ENCODE data around the gene ANP32E. TPM values are rescaled to one million over a fixed set of nuclear protein-coding genes. Genes with fewer than 3 reads are reported as not detected.

ANP32E gene
- total and polyA plus RNA-seq, 9 of the 15 experiments (the other 6 are each of a cell fraction or from before 2014, with no cell fraction given), result 60.4 to 197 (median 104) TPM

DNA sequence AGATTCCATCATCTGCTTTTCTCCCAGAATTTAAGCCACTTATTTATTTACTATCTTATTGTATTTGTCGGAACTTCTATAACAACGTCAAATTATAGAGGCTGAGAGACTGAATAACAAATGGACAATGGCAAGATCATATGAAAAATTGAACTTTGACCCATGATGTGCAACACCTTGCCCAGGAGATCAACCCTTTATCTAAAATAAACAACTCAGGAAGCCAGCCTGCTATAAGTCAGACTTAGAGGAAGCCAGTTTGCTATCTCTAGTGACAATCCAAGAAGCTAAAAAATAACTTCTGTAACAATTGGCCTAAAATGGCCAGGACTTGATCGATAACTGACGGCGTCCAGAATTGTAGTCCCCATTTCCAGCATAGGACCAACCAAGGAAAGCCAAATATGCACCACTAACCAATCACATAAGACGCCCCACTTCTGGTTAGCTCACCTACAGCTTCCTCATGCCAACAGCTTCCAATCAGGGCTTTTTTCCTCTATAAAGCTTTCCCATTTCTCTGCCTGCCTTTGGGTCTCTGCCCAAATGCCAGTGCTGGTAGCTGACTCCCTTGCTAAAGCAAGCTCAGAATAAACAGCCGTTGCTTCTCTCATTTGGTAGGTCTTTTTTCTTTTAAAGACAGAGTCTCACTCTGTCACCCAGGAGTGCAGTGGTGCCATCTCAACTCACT lies 28.5 kb downstream of the ANP32E start:
- 57% methylated on average over 7 of the region's 7 CpGs for WGBS (ENCODE audit: insufficient coverage, low coverage, missing lambda C conversion rate)
- Histone ChIP-seq H3K9me3 (replicated peaks; ENCODE audit: control insufficient read depth, insufficient read depth, low read depth, low read length) (no peaks in the 10 kb centered on the region), H3K36me3 (ENCODE audit: control insufficient read depth, insufficient read depth, low read length) (no peaks in the 10 kb centered on the region), H3K27ac (ENCODE audit: extremely low read depth, low read depth, low read length) (no peak overlapping the region), H3K79me2 (ENCODE audit: control insufficient read depth, insufficient read depth, low read length) (no peaks in the 10 kb centered on the region), H2AFZ (ENCODE audit: low read depth, low read length) (0 out of 2 replicates have a peak overlapping the region, but pooled peaks have one; percentile 12), H3K9ac (ENCODE audit: insufficient read depth in 1 of 2, low read depth in 2 of 2, low read length in 2 of 2) (no peak overlapping the region), H3K4me2 (ENCODE audit: insufficient read depth, low read length) (no peak overlapping the region), H4K20me1 (replicated peaks; ENCODE audit: control insufficient read depth, insufficient read depth, low read length) (no peaks in the 10 kb centered on the region), H3K4me3 (no peak overlapping the region), H3K4me1 (replicated peaks in 1 of 2; ENCODE audit: control insufficient read depth in 2 of 2, insufficient read depth in 2 of 2, low read length in 2 of 2) (no peaks in the 10 kb centered on the region), H3K9me1 (ENCODE audit: control insufficient read depth, insufficient read depth, low read length) (no peaks in the 10 kb centered on the region), H3K27me3 (ENCODE audit: control insufficient read depth in 2 of 2, insufficient read depth in 2 of 2, low read length in 2 of 2) (no peaks in the 10 kb centered on the region; a peak in 1 of 5 replicates)
- intact Hi-C loops (cut with micrococcal nuclease), result no loop called here
- FAIRE-seq (no peak), ATAC-seq (no peak), DNase-seq (ENCODE audit: extremely low read depth in 1 of 4, low spot score in 3 of 4) (no peak)
- ChIA-PET POLR2A (interaction anchor here (0.6 to 2.0 kb wide), 2 partner anchors 21 to 817 kb away, joined by 3 to 8 read pairs; no protein-coding TSS in a partner anchor), CTCF (ENCODE audit: low intra/inter-chr PET ratio) (no interaction called here)
- TF ChIP-seq SNRNP70 (optimal IDR thresholded peaks at IDR 0.05; ENCODE audit: low read depth, low read length) (no peak), NR2C1 (IDR thresholded peaks at IDR 0.05) (peak; percentile 31; the same call in 1 of the 2 replicates), NR2C1 (tag; IDR thresholded peaks at IDR 0.05) (no peak)
- in situ Hi-C loops (cut with MboI), result no loop called here
- BruUV-seq (replicated peaks), result no TSS peak

DNA sequence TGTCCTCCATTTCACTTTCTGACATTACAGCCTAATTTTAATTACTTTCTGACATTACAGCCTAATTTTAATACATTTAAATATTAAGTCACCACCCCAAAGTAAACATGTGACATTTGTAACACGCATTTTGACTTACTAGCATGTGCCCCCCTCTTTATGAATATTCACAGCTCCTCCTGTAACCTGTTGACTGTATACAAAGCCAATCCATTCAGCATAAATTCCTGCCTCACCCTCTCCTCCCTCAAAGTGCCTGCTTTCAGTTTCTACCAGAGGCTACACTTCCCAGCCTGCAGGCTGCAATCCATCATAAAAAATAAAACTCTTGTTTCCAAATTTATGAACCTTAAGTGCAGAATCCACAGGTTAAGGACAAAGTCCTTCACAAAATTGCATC lies 39.5 kb downstream of the ANP32E start:
- intact Hi-C loops (cut with micrococcal nuclease) (no loop called here), in situ Hi-C loops (cut with MboI) (no loop called here)
- FAIRE-seq (no peak), DNase-seq (ENCODE audit: extremely low read depth in 1 of 4, low spot score in 3 of 4) (no peak), ATAC-seq (no peak)
- Histone ChIP-seq H3K79me2 (ENCODE audit: control insufficient read depth, insufficient read depth, low read length) (no peaks in the 10 kb centered on the region), H3K4me2 (ENCODE audit: insufficient read depth, low read length) (no peak overlapping the region), H2AFZ (ENCODE audit: low read depth, low read length) (no peak overlapping the region), H3K9ac (ENCODE audit: insufficient read depth in 1 of 2, low read depth in 2 of 2, low read length in 2 of 2) (no peak overlapping the region), H3K4me1 (replicated peaks in 1 of 2; ENCODE audit: control insufficient read depth in 2 of 2, insufficient read depth in 2 of 2, low read length in 2 of 2) (no peaks in the 10 kb centered on the region; a peak in 2 of 5 replicates), H3K36me3 (ENCODE audit: control insufficient read depth, insufficient read depth, low read length) (no peaks in the 10 kb centered on the region), H3K9me3 (replicated peaks; ENCODE audit: control insufficient read depth, insufficient read depth, low read depth, low read length) (no peaks in the 10 kb centered on the region), H4K20me1 (replicated peaks; ENCODE audit: control insufficient read depth, insufficient read depth, low read length) (no peaks in the 10 kb centered on the region), H3K27me3 (ENCODE audit: control insufficient read depth in 2 of 2, insufficient read depth in 2 of 2, low read length in 2 of 2) (no peaks in the 10 kb centered on the region), H3K9me1 (ENCODE audit: control insufficient read depth, insufficient read depth, low read length) (no peaks in the 10 kb centered on the region), H3K27ac (ENCODE audit: extremely low read depth, low read depth, low read length) (no peak overlapping the region), H3K4me3 (no peak overlapping the region)
- ChIA-PET POLR2A (no interaction called here), CTCF (ENCODE audit: low intra/inter-chr PET ratio) (no interaction called here)
- TF ChIP-seq ZBTB8A (IDR thresholded peaks at IDR 0.05; ENCODE audit: partially characterized antibody) (no peak), ZNF384 (IDR thresholded peaks at IDR 0.05; ENCODE audit: low read depth, low read length) (no peak), ZNF24 (IDR thresholded peaks at IDR 0.05) (no peak), MEF2D (tag; conservative IDR thresholded peaks at IDR 0.05; ENCODE audit: low read depth) (no peak), NCOA6 (IDR thresholded peaks at IDR 0.05) (no peak), E2F3 (CRISPR knock-in tag; IDR thresholded peaks at IDR 0.05) (no peak), TARDBP (IDR thresholded peaks at IDR 0.05) (no peak), LEF1 (IDR thresholded peaks at IDR 0.05) (no peak), BRF1 (IDR thresholded peaks at IDR 0.05; ENCODE audit: borderline replicate concordance, extremely low read depth, insufficient read length) (no peak)
- TF ChIP-seq, protein P1, sequence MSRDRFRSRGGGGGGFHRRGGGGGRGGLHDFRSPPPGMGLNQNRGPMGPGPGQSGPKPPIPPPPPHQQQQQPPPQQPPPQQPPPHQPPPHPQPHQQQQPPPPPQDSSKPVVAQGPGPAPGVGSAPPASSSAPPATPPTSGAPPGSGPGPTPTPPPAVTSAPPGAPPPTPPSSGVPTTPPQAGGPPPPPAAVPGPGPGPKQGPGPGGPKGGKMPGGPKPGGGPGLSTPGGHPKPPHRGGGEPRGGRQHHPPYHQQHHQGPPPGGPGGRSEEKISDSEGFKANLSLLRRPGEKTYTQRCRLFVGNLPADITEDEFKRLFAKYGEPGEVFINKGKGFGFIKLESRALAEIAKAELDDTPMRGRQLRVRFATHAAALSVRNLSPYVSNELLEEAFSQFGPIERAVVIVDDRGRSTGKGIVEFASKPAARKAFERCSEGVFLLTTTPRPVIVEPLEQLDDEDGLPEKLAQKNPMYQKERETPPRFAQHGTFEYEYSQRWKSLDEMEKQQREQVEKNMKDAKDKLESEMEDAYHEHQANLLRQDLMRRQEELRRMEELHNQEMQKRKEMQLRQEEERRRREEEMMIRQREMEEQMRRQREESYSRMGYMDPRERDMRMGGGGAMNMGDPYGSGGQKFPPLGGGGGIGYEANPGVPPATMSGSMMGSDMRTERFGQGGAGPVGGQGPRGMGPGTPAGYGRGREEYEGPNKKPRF (IDR thresholded peaks at IDR 0.05; ENCODE audit: low read depth, low read length), result no peak
- TF ChIP-seq, protein P2, sequence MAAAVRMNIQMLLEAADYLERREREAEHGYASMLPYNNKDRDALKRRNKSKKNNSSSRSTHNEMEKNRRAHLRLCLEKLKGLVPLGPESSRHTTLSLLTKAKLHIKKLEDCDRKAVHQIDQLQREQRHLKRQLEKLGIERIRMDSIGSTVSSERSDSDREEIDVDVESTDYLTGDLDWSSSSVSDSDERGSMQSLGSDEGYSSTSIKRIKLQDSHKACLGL (CRISPR knock-in tag; IDR thresholded peaks at IDR 0.05; ENCODE audit: borderline replicate concordance, poor library complexity, severe bottlenecking), result no peak
- no TSS peak for BruUV-seq (replicated peaks)
- 18% methylated on average over 1 of the region's 1 CpG for WGBS (ENCODE audit: insufficient coverage, low coverage, missing lambda C conversion rate)

Data from K562 (cell line).